ENCODE data around the gene TCAIM. TPM values are rescaled to one million over a fixed set of nuclear protein-coding genes. Genes with fewer than 3 reads are reported as not detected.

Gene TCAIM
- total RNA-seq, 1 experiment from 2014 or later = 18.4 TPM

- no peak overlapping the region for H3K9ac ChIP-seq (ENCODE audit: low read length)
- ChIA-PET POLR2A (no interaction called here), RAD21 (ENCODE audit: low non-redundant PET in 1 of 2, low total read pairs in 2 of 2, uncharacterized antibody in 2 of 2, unreplicated experiment in 2 of 2) (no interaction called here), CTCF (no interaction called here)
- no peaks in the 10 kb centered on the region for H3K9me2 ChIP-seq (ENCODE audit: insufficient read depth)
- H4K20me1 ChIP-seq (ENCODE audit: insufficient read depth) = no peaks in the 10 kb centered on the region
- no TSS peak for BruUV-seq (replicated peaks)
- intact Hi-C loops (cut with micrococcal nuclease) = no loop called here
- H3K79me2 ChIP-seq (ENCODE audit: insufficient read depth, low read length) = no peaks in the 10 kb centered on the region
- no peaks in the 10 kb centered on the region for H3K27me3 ChIP-seq (ENCODE audit: insufficient read depth, low read length)
- H3K4me2 ChIP-seq (ENCODE audit: low read length) = no peak overlapping the region
- no peak overlapping the region for H2AFZ ChIP-seq (ENCODE audit: low read depth, low read length, poor library complexity, severe bottlenecking)
- TF ChIP-seq POLR2AphosphoS5 (IDR thresholded peaks at IDR 0.05; ENCODE audit: low read depth, low read length) = no peak
- TF ChIP-seq ATF3 (IDR thresholded peaks at IDR 0.05) = no peak
- TF ChIP-seq SP1 (IDR thresholded peaks at IDR 0.05; ENCODE audit: low read depth) = no peak
- TF ChIP-seq, protein P1, sequence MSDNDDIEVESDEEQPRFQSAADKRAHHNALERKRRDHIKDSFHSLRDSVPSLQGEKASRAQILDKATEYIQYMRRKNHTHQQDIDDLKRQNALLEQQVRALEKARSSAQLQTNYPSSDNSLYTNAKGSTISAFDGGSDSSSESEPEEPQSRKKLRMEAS (IDR thresholded peaks at IDR 0.05) = no peak
- TF ChIP-seq TCF7L2 (IDR thresholded peaks at IDR 0.05; ENCODE audit: borderline replicate concordance, extremely low read depth, insufficient read depth, insufficient read length) = no peak
- no peak for TF ChIP-seq JUND (IDR thresholded peaks at IDR 0.05)
- no peak for TF ChIP-seq CBX3 (IDR thresholded peaks at IDR 0.05; ENCODE audit: low read depth)
- TF ChIP-seq EGR1 (IDR thresholded peaks at IDR 0.05; ENCODE audit: low read depth) = no peak
- TF ChIP-seq ZBTB33 (IDR thresholded peaks at IDR 0.05; ENCODE audit: extremely low read depth, insufficient replicate concordance, low read length) = no peak
- TF ChIP-seq EZH2 (IDR thresholded peaks at IDR 0.05) = no peak
- no peak for TF ChIP-seq RAD21 (IDR thresholded peaks at IDR 0.05; ENCODE audit: low read depth)
- TF ChIP-seq, protein P2, sequence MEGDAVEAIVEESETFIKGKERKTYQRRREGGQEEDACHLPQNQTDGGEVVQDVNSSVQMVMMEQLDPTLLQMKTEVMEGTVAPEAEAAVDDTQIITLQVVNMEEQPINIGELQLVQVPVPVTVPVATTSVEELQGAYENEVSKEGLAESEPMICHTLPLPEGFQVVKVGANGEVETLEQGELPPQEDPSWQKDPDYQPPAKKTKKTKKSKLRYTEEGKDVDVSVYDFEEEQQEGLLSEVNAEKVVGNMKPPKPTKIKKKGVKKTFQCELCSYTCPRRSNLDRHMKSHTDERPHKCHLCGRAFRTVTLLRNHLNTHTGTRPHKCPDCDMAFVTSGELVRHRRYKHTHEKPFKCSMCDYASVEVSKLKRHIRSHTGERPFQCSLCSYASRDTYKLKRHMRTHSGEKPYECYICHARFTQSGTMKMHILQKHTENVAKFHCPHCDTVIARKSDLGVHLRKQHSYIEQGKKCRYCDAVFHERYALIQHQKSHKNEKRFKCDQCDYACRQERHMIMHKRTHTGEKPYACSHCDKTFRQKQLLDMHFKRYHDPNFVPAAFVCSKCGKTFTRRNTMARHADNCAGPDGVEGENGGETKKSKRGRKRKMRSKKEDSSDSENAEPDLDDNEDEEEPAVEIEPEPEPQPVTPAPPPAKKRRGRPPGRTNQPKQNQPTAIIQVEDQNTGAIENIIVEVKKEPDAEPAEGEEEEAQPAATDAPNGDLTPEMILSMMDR (IDR thresholded peaks at IDR 0.05 in 2 of 3, conservative IDR thresholded peaks at IDR 0.05 in 1 of 3; ENCODE audit: borderline replicate concordance in 1 of 3, insufficient read depth in 1 of 3, low read depth in 2 of 3, low read length in 2 of 3) = no peak
- TF ChIP-seq, protein P3, sequence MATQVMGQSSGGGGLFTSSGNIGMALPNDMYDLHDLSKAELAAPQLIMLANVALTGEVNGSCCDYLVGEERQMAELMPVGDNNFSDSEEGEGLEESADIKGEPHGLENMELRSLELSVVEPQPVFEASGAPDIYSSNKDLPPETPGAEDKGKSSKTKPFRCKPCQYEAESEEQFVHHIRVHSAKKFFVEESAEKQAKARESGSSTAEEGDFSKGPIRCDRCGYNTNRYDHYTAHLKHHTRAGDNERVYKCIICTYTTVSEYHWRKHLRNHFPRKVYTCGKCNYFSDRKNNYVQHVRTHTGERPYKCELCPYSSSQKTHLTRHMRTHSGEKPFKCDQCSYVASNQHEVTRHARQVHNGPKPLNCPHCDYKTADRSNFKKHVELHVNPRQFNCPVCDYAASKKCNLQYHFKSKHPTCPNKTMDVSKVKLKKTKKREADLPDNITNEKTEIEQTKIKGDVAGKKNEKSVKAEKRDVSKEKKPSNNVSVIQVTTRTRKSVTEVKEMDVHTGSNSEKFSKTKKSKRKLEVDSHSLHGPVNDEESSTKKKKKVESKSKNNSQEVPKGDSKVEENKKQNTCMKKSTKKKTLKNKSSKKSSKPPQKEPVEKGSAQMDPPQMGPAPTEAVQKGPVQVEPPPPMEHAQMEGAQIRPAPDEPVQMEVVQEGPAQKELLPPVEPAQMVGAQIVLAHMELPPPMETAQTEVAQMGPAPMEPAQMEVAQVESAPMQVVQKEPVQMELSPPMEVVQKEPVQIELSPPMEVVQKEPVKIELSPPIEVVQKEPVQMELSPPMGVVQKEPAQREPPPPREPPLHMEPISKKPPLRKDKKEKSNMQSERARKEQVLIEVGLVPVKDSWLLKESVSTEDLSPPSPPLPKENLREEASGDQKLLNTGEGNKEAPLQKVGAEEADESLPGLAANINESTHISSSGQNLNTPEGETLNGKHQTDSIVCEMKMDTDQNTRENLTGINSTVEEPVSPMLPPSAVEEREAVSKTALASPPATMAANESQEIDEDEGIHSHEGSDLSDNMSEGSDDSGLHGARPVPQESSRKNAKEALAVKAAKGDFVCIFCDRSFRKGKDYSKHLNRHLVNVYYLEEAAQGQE (IDR thresholded peaks at IDR 0.05; ENCODE audit: low read depth) = no peak
- no peak for TF ChIP-seq SRF (IDR thresholded peaks at IDR 0.05; ENCODE audit: low read depth)
- TF ChIP-seq POLR2A (IDR thresholded peaks at IDR 0.05; ENCODE audit: borderline replicate concordance, extremely low read depth, insufficient read depth, insufficient read length) = no peak
- TF ChIP-seq ZNF274 (IDR thresholded peaks at IDR 0.05; ENCODE audit: low read depth, low read length) = no peak
- no peak for TF ChIP-seq ELF1 (IDR thresholded peaks at IDR 0.05; ENCODE audit: borderline replicate concordance, low read depth)
- no peak for TF ChIP-seq ZFX (IDR thresholded peaks at IDR 0.05)
- no peaks in the 10 kb centered on the region for H3K9me3 ChIP-seq (ENCODE audit: control insufficient read depth in 1 of 2, insufficient read depth in 1 of 2, low read depth in 1 of 2, low read length in 2 of 2)
- no peaks in the 10 kb centered on the region for H3K4me1 ChIP-seq (ENCODE audit: control insufficient read depth in 1 of 2, insufficient read depth in 2 of 2, low read length in 2 of 2)
- H3K36me3 ChIP-seq (ENCODE audit: control insufficient read depth in 1 of 2, insufficient read depth in 2 of 2, low read length in 2 of 2) = no peaks in the 10 kb centered on the region
- no peak for DNase-seq (ENCODE audit: low read depth, low spot score)
- H3K27ac ChIP-seq (ENCODE audit: low read depth, low read length) = no peak overlapping the region
- H3K4me3 ChIP-seq (replicated peaks in 1 of 2; ENCODE audit: low read depth in 1 of 2, low read length in 2 of 2) = no peak overlapping the region
- ATAC-seq = no peak
Measured at GRCh38 chr3:44301746-44302145, 36.8 kb upstream of the TCAIM start.

All from HCT116 (cell line).